HG03521 (cell line): ENCODE data around the gene FGF19.

Experiments used
- ATAC-seq: cut with Tn5 transposase; IDR thresholded peaks from one replicate; pipeline ENCODE4 v1.9.1; 2021; ENCODE audit warnings: mild to moderate bottlenecking, moderate library complexity; ENCODE audit not compliant: unreplicated experiment

Gene FGF19

GRCh38 chr11:69671734-69672465, 31.9 kb downstream of the FGF19 start:
- ATAC-seq: no peak

GRCh38 chr11:69670158-69670845, 33.5 kb downstream of the FGF19 start:
- ATAC-seq: no peak

GRCh38 chr11:69669486-69669885, 34.3 kb downstream of the FGF19 start:
- ATAC-seq: no peak

- no peak for ATAC-seq
Measured at GRCh38 chr11:69667619-69668604, 35.9 kb downstream of the FGF19 start.

DNA sequence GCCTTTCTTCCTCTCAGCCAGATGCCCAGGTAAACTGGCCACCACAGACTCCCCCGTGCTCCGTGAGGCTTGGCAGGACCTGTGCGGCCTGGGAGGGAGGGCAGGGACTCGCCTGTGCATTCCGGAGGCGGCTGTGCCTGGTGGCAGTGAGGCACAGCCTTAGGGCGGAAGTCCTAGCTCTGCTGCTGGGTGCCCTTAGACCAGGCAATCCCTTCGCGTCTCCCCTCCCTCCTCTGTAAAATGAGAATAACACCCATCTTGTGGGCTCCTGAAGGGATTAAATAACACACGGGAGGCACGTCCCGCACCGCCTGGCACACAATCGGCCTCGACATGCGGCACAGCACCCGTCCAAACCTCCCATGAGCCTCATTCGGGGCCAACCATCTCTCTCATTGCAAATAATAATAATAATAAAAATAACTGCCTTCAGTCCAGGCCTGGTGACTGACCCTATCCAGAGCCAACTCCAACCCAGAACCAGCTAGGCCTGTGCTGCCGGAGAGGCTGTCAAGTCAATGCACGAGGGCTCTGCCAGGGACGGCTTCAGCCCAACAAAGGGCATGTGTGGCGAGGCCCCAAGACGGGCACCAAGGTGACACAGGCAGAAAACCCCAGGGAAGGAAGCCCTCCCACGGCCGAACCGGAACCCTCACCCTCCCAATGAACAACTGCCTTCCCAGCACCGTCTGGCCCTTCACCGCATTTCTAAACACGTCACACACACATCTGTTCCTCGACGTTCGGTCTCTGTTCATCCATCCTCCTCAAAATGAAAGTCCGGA, 36.9 kb downstream of the FGF19 start:
- ATAC-seq: no peak

GRCh38 chr11:69666261-69666660, 37.6 kb downstream of the FGF19 start:
- ATAC-seq: no peak

DNA sequence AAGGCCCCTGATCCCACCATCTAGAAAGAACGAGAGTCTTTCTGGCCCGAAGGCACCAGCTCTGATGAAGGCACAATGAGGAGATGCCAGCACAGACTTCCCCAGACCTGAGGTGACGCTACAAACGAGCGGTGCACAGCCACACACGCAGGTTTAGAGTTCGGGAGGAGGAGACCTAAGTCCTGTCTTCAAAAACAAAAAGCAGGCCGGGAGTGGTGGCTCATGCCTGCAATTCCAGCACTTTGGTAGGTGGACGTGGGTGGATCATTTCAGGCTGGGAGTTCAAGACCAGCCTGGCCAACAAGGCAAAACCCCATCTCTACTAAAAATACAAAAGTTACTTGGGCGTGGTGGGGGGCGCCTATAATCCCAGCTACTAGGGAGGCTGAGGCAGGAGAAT, 38.2 kb downstream of the FGF19 start:
- ATAC-seq: no peak

DNA sequence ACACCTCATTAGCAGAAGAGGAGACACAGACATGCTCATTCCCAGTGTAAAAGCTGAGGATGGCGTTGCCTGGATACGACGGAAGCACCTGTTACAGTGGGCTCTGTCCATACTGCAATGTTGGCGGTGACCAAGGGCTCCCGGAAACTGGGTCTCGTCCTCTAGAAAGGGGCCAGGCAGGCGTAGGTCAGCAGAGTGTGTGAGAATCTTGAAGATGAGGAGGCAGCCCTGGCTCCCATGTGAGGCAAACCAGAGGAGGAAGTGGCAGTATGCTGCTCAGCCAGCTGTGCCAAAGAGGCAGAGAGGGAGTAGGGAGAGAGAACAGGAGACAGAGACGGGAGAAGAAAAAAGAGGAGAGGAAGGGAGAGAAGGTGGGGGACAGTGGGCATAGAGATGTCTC, 38.9 kb downstream of the FGF19 start:
- no peak for ATAC-seq

DNA sequence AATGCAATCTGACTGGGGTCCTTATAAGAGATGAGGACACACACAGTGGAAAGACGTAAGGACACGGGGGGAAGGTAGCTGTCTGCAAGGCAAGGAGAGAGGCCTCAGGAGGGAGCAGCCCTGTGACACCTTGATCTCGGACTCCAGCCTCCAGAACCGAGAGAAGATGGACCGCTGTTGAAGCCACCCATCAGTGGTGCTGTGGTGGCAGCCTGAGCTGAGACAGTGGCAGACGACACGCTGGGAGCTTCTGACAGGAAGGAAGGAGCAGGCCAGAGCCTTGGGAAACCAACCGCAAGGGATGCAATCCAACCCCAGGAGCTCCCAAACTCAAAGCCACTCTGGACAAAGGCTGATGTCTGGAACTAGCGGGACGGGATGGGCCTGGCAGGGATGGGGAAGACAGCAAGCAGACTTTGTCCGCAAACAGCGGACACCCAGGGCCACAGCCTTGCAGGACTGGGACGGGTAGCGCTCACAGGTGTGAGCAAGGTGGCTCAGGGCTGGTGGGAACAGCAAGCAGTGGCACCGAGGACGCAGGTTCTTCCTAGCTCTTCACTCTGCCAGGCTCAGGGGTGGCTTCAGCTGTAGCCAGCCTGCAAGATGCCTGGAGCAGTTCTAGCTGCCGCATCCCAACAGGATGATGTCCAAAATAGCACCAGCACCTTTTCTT, 39.6 kb downstream of the FGF19 start:
- ATAC-seq: no peak

DNA sequence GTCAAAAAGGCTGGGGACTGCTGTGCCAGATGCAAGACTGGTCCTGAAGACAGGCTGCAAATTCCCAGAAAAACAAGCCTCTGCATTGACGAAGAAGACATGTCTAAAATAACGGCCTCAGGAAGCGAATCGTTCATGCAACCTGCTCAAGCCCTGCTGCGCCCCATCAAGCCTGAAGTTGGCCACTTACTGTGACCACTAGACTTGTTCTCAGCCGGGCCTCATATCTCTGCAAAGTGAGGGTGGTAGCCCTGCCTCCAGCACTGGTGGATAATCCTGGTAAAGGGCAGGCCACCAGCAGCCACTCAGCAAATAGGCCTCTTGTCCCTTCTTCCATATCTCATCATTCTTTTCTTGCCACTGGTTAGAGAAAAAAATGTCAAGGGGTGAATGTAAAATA, 40.5 kb downstream of the FGF19 start:
- ATAC-seq: no peak

- ATAC-seq: no peak
Measured at GRCh38 chr11:69662806-69663205, 41.0 kb downstream of the FGF19 start.

DNA sequence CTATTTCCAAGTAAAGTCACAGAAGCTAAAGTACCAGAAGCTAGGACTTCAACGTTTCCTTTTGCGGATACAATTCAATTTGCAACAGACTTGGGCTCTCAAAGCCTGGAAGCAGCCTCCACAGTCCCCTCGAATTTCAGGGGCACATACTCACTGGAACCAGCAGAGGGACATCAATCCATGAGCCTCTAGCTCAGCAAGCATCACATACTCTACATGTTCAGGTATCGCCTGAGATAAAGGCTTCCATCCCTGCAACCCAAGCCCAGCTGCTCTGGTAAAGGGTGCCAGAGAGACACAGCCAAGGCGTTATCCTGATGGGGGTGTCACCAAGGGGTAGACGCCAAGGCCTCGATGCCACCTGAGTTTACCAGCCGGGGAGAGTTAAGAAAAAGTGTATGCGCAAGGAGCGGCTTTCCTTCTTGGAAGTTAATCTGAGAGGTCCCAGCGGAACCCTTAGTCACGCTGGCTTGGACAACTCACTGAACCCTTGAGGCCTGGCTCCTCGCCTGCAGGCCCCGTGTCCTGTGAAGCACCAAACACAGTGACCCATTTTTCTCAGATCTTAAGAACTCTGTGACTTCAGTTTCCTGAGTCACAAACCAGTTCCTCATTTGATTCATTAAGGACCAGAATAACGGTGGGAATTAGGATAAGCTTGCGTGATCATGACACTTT, 41.7 kb downstream of the FGF19 start:
- ATAC-seq: no peak

- no peak for ATAC-seq
Measured at GRCh38 chr11:69661413-69661715, 42.5 kb downstream of the FGF19 start.

DNA sequence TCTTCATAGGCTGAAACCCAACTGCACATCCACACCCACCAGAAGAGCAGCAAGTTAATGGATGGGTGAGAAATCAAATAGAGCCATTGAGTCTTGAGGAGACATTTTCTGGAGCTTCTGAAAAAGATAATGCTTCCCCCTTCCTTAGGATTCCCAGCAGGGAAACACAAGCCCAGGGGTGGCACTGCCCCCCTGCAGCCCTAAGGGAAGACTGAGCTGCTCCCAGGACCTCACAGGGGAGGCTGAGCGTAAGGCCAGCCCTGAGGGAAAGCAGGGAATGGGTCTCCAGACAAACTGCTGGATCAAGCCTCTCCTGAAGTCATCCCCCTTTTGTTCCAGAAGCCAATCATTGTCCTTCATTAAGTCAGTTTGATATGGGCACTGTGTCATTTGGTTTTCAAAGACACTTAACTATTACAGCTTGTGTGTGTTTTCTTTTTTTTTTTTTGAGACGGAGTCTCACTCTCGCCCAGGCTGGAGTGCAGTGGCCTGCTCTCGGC, 43.8 kb downstream of the FGF19 start:
- ATAC-seq: no peak

- no peak for ATAC-seq
Measured at GRCh38 chr11:69659591-69659990, 44.2 kb downstream of the FGF19 start.

DNA sequence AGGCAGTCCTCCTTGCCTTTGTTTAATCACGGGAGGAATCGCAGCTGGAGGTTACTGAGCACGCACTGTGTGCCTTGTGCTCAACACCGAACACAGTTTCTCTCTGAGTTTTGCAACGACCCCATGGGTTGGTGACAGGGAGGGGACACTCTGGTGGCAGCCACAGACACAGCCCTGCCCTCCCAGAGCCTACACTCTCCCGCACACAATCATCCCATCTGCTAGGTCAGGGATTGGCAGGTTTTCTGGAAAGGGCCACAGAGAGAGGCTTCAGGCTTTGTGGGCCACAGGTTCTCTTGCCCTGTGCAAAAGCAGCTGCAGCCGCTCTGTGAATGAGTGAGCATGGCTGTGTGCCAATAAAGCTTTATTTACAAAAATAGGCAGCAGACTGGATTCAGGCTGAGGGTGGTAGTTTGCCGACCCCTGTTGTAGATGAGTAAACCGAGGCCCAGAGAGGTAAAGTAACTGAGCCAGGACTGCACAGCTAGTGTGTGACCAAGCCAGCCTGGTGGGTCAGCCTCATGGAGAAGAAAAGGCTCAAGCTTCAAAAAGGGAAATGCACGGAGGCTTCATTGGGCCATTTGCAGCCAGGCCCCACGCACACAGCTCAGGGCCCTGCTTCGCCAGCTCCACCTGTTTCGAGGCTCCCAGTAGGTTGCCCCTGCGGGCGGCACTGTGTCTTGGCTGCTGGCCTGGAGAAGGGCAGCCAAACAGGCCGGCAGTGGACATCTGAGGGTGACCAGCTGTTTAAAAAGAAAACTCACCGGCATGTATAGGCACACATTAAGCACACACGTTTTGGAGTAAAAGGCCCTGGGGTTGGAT, 45.0 kb downstream of the FGF19 start:
- no peak for ATAC-seq

- no peak for ATAC-seq
Measured at GRCh38 chr11:69657911-69658625, 45.8 kb downstream of the FGF19 start.

- ATAC-seq: no peak
Measured at GRCh38 chr11:69657456-69657910, 46.3 kb downstream of the FGF19 start.
